HTR-8/SVneo (cell line): ENCODE measurements around the gene BHMT2.

Experiments used
- DNase-seq: peaks from one replicate; pipeline ENCODE4 v3.0.0; 2011; ENCODE audit warnings: low spot score, mixed read lengths; ENCODE audit not compliant: insufficient read length
- FAIRE-seq: peaks from 2 replicates; lab custom pipeline; 2011; peaks lifted over from hg19 to GRCh38; lab: Jason Lieb, UNC

Gene BHMT2

DNA sequence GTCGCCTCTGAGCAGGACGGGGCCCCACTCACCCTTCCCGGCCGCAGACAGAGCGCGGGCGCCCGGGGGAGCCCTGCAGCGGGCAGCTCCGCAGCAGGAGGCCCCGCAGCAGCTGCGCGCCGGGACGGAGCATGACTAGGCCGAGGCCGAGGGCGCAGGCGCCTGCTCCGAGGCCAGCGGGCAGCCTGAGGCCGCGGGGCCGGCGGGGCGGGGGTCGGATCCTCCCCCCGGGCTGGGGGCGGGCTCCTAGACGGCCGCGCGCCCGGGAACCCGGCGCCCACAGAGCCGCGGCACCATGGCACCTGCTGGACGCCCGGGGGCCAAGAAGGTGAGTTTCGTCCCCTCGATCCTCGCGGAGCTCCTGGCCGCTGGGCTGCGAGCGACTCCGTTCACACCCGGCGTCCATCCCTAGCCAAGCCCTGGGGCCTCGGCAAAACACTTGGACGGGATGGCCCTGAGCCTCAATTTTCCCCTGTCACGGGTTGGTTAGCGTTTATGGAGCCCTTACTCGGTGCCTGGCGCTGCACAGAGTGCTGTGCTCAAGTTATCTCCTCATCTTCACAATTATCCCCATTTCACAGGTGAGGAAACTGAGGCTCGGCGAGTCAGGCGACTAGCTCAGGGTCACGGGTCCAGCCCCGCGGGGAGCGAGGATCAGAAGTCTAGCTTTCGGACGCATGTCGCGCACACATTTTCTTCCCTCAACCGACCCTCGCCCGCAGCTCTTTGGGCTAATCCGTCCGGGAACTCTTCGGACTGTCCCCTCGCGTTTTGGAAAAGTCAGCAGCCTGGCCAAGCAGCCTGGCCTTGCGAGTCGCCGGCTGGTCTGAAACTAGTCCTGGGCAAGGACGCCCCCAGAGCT lies at the start of gene BHMT2, which contains the start of gene DMGDH:
Gene BHMT2 (plus strand): TSS at position 280 of the 862 bp plus-strand sequence. CDS start 16 bp downstream, at position 296.
Gene DMGDH (minus strand): TSS at position 187 of the 862 bp plus-strand sequence. CDS start 54 bp downstream, at position 133.
- no peak for FAIRE-seq
- no peak for DNase-seq

GRCh38 chr5:79020861-79021561 lies 48.6 kb upstream of the BHMT2 start:
- FAIRE-seq (no peak), DNase-seq (peak; percentile 50)

DNA sequence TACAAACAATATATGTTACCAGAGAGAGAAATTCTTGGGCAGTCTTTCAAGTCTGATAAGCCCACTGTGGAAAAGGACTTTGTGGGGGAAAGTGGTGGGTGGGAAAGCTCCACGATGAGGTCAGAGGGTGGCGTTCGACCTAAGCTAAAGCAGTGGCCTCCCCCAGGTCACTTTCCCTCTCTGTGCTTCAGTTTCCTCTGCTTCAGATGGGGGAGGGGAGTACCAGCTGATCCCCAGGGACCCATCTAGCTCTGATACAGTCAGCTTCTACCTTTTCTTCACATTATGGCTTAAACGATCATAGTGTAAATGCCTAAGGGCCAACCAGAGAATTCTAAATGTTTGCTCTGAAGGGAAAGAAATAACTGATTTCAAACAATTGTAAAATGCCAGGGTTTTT lies 47.8 kb upstream of the BHMT2 start:
- FAIRE-seq (no peak), DNase-seq (no peak)

DNA sequence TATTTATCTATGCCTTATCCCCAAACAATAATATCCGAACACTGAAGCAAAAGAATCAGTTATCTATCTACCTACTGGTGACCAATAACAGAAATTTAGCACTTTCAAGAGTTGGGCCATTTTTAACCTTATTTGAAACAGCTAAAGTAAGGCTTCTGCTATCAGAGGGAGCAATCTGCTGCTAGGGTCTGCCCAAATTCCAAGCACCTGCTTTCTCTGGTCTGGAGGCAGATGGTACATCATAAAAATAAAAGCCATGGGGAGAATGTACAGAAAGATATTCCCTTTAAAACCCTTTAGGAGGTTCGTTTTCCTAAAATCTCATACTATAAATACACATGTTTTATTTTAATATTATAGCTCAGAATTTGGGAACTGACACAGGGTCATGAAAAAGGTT lies 46.8 kb upstream of the BHMT2 start:
- FAIRE-seq (no peak), DNase-seq (no peak)

DNA sequence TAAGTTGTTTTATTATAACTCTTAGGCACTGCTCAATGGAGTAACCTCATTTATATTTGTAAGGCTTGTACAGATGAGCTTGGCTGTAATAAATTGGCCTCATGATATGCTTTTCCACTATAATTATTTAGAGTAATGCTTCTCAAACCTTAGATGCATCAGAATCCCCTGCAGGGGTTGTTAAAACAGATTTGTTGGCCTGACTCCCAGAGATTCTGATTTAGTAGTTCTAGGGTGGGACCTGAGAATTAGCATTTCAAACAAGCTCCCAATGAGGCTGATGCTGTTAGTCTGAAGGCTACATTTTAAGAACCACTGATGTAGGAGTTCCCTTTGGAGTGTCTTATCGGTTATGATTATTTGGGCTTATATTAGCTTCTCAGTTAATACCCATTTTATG lies 46.2 kb upstream of the BHMT2 start:
- DNase-seq = no peak
- no peak for FAIRE-seq

DNA sequence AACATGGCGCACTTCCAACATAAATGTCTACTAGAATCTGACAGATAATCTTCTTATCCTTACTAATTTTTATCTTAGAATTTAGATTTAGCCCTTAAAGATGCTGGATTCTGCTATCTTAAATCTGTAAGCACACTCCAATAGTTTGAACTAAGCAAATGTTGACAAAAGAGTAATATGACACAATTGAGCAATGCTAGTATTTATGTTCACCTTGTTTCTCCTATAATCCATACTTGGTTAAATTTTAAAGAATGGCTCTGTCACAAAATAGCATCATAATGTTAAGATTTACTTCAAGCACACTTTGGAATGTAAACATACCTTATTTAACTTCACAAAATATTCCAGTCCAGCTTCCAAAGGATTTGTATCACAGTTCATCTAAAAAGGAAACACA lies 45.6 kb upstream of the BHMT2 start:
- FAIRE-seq (no peak), DNase-seq (no peak)

DNA sequence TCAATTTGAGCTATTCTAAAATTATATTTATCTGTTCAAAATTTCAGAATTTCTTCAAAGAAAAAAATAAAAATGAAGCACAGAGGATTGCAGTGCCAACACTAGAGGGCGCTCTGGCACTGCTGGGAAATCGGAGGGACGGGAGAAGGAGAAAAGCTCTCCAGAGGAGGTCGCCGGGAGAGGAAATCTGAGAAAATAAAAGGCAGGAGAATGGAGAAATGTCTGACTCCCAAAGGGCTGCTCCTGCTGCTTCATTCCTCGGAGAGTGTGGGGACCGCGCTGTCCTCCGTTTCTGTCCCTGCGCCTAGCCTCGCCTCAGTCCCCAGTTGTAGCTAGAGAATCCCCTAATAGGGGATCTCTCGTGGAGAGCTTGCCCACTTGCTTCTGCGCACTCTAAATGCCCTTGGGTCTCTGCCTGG lies 44.5 kb upstream of the BHMT2 start:
- DNase-seq (peak; percentile 52), FAIRE-seq (no peak)

DNA sequence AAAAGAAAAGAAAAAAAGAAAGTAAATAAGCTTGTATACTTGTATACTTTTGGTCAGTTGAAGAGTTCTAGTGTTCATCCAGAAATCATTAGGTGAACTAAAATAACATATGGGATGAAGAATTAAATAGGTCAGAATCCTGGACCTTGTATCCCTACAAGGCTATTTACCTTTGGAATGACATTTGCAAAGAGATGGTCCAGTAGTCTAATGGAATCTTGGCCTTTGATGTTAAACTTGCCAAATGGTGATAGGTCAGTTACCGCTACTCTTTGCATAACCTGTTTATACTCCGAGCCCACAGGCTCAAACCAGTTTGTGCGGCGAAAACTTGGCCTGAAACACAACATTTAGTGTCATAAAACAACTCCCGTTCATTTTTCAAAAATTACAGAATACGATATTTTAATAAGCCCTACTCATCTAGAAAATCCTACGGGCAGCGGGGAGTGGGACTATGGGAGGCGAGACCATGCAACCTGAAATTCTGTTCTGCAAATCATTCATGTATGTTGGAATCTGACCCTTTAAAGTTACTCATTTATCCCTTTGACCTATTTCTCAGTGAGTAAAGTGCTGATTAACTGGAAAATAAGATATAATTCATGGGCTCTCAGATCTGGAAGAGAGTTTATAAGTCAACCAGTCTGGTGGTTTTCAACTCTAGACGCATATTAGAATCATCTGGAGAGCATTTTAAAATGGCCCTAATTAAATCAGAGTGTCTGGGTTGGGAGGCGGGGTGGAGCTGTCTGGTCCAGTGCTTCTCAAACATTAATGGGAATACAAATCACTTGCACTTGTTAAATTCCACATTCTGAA lies 38.7 kb upstream of the BHMT2 start:
- FAIRE-seq (no peak), DNase-seq (no peak)

- DNase-seq (no peak), FAIRE-seq (no peak)
Observed at GRCh38 chr5:79031485-79031867, 38.1 kb upstream of the BHMT2 start.

- no peak for DNase-seq
- FAIRE-seq = no peak
Observed at GRCh38 chr5:79032031-79032695, 37.4 kb upstream of the BHMT2 start.

DNA sequence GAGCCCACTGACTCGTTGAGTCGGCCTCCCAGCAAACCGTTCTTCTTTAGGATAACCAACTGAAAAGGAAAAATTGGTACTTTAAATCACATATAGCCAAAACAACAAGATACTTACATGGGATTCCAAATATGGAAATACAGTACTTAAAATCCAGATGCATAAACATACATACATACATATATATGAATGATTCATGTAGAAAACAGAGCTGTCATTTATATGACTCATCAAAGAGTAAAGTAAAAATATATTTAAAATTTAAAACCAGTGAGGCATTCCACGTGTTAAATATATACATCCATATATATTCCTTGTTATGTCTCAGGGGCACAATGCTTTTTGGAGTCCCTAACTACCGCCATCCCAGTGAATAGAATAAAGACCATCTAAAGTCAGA lies 36.8 kb upstream of the BHMT2 start:
- no peak for FAIRE-seq
- DNase-seq = no peak

DNA sequence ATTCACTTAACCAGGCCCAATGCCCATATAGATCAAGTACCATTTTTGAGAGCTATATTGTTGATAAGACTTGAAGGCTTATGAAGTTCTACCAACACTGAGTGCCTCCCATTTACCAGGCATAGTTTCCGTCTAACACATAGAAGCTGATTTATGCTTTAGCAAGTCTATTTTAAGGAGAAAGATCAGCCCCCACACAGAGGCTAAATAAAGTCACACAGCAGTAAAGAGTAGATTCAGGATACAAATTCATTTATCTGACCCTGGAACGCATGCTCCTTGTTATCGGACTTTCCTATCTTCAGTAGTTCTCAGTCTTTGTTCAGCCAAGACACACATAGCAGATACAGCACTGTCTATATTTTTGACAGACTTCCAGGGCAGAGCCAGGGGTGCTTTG lies 34.3 kb upstream of the BHMT2 start:
- FAIRE-seq (no peak), DNase-seq (no peak)

GRCh38 chr5:79036769-79037168 lies 32.8 kb upstream of the BHMT2 start:
- no peak for DNase-seq
- FAIRE-seq = no peak

GRCh38 chr5:79042188-79042587 lies 27.4 kb upstream of the BHMT2 start:
- DNase-seq (no peak), FAIRE-seq (no peak)

- DNase-seq = no peak
- no peak for FAIRE-seq
Observed at GRCh38 chr5:79047199-79047598, 22.4 kb upstream of the BHMT2 start.

GRCh38 chr5:79048437-79048836 lies 21.1 kb upstream of the BHMT2 start:
- FAIRE-seq (no peak), DNase-seq (no peak)

GRCh38 chr5:79050498-79050897 lies 19.1 kb upstream of the BHMT2 start:
- FAIRE-seq (no peak), DNase-seq (no peak)

- FAIRE-seq = no peak
- DNase-seq = no peak
Observed at GRCh38 chr5:79053321-79053720, 16.2 kb upstream of the BHMT2 start.

DNA sequence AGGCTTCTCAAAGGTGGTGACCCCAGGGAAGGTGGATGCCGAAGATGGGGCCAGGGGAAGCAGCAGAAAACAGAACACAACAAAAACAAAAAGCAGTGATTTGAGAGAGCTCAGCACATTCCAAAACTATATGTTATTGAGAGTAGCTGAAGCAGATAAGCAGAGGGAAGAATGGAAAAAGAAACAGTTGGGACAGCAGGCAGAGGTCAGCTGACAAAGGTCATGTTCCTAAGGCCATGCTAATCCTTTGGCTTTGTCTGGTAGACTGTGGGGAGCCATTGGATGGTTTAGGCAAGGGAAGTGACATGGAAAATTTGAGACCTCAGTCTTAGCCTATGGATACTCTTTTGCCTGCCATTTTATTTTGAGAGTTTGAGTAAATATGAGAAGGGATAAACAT lies 14.6 kb upstream of the BHMT2 start:
- FAIRE-seq (no peak), DNase-seq (no peak)

GRCh38 chr5:79056847-79057246 lies 12.7 kb upstream of the BHMT2 start:
- no peak for FAIRE-seq
- DNase-seq = no peak
